GM23248 (cell line): ENCODE results near the gene TUBGCP6. TPM values are rescaled to one million over a fixed set of nuclear protein-coding genes. Genes with fewer than 3 reads are reported as not detected.
A peak's percentile ranks its signal among the peaks of the same experiment; 100 is the strongest.

Experiments used
- DNase-seq: peaks from one replicate; pipeline ENCODE4 v3.0.0-alpha.2; 2015
- H2AFZ ChIP-seq: fragments of 200-600 bp; sonication (generic); 2 replicates; pipeline ENCODE4 v1.6.1; 2016; ENCODE audit warnings: antibody characterized with exemption
- H3F3A ChIP-seq: fragments of 200-600 bp; sonication (generic); 2 replicates; pipeline ENCODE4 v1.6.1; 2016; ENCODE audit warnings: mild to moderate bottlenecking, antibody characterized with exemption, mixed run types; ENCODE audit not compliant: insufficient read depth
- H3K27ac ChIP-seq: fragments of 200-600 bp; sonication (generic); 2 replicates; pipeline ENCODE4 v1.5.1; 2016; ENCODE audit warnings: mild to moderate bottlenecking
- H3K27me3 ChIP-seq: fragments of 200-600 bp; sonication (generic); replicated peaks from 2 replicates; pipeline ENCODE4 v1.6.1; 2016; ENCODE audit warnings: mild to moderate bottlenecking; ENCODE audit not compliant: insufficient read depth
- H3K36me3 ChIP-seq: fragments of 200-600 bp; sonication (generic); 2 replicates; pipeline ENCODE4 v1.6.1; 2016; ENCODE audit warnings: low read depth, mild to moderate bottlenecking
- H3K4me1 ChIP-seq: fragments of 200-600 bp; sonication (generic); 2 replicates; pipeline ENCODE4 v1.6.1; 2016; ENCODE audit warnings: mild to moderate bottlenecking; ENCODE audit not compliant: insufficient read depth
- H3K4me2 ChIP-seq: fragments of 200-600 bp; sonication (generic); one replicate; pipeline ENCODE4 v1.6.1; 2016; ENCODE audit warnings: mild to moderate bottlenecking; ENCODE audit not compliant: unreplicated experiment
- H3K4me3 ChIP-seq: fragments of 200-600 bp; sonication (generic); 2 replicates; pipeline ENCODE4 v1.5.1; 2016; ENCODE audit warnings: mild to moderate bottlenecking
- H3K79me2 ChIP-seq: fragments of 200-600 bp; sonication (generic); 2 replicates; pipeline ENCODE4 v1.6.1; 2016; ENCODE audit warnings: mild to moderate bottlenecking; ENCODE audit not compliant: insufficient read depth
- H3K9ac ChIP-seq: fragments of 200-600 bp; sonication (generic); 2 replicates; pipeline ENCODE4 v1.6.1; 2016; ENCODE audit warnings: mild to moderate bottlenecking
- H3K9me2 ChIP-seq: fragments of 200-600 bp; sonication (generic); 2 replicates; pipeline ENCODE4 v1.6.1; 2016; ENCODE audit warnings: mixed run types, mild to moderate bottlenecking, moderate library complexity; ENCODE audit not compliant: insufficient read depth
- H3K9me3 ChIP-seq: fragments of 200-600 bp; sonication (generic); one replicate; pipeline ENCODE4 v1.6.1; 2017; ENCODE audit warnings: low read depth
- H4K20me1 ChIP-seq: fragments of 200-600 bp; sonication (generic); 2 replicates; pipeline ENCODE4 v1.6.0; 2016; ENCODE audit not compliant: insufficient read depth
- EZH2 ChIP-seq: fragments of 200-600 bp; sonication (generic); IDR thresholded peaks from 2 replicates; pipeline ENCODE4 v1.6.1; 2018; ENCODE audit warnings: antibody characterized with exemption, mild to moderate bottlenecking; ENCODE audit not compliant: insufficient read depth, poor library complexity, severe bottlenecking
- EZH2phosphoT487 ChIP-seq: fragments of 200-600 bp; sonication (generic); IDR thresholded peaks from 2 replicates; pipeline ENCODE4 v1.6.1; 2018; ENCODE audit warnings: antibody characterized with exemption, moderate library complexity, mild to moderate bottlenecking, low read depth; ENCODE audit not compliant: insufficient read depth
- WGBS, 2 experiments: methylation state at CpG; one replicate each; pipeline ENCODE4 v1.1.6; 2015 to 2017; ENCODE audit warnings: low lambda C conversion rate in 2 of 2, low coverage in 1 of 2; ENCODE audit errors: missing lambda C conversion rate in 2 of 2; 5-methylcytosine and 5-hydroxymethylcytosine counted together
- in situ Hi-C: fragments of 300-500 bp; cut with MboI; formaldehyde crosslinking; loops from 2 replicates; pipeline ENCODE4 v1.15.0; 2020
- polyA plus RNA-seq: library from polyadenylated mRNA; unstranded; fragments of >200 nt; fragmentation: Nextera tagmentation; extraction: Ambion mirVana; gene quantifications from 2 replicates; pipeline ENCODE4 v1.2.1, GENCODE V29; 2016
- total RNA-seq: library from RNA; depleted of rRNA; stranded (reverse); fragments of >200 nt; shearing (Covaris generic); gene quantifications from 2 replicates; pipeline ENCODE4 v1.2.3, GENCODE V29; 2014

The TUBGCP6 gene
- total and polyA plus RNA-seq, 2 experiments from 2014 or later = 16.6 to 32.0 TPM

DNA sequence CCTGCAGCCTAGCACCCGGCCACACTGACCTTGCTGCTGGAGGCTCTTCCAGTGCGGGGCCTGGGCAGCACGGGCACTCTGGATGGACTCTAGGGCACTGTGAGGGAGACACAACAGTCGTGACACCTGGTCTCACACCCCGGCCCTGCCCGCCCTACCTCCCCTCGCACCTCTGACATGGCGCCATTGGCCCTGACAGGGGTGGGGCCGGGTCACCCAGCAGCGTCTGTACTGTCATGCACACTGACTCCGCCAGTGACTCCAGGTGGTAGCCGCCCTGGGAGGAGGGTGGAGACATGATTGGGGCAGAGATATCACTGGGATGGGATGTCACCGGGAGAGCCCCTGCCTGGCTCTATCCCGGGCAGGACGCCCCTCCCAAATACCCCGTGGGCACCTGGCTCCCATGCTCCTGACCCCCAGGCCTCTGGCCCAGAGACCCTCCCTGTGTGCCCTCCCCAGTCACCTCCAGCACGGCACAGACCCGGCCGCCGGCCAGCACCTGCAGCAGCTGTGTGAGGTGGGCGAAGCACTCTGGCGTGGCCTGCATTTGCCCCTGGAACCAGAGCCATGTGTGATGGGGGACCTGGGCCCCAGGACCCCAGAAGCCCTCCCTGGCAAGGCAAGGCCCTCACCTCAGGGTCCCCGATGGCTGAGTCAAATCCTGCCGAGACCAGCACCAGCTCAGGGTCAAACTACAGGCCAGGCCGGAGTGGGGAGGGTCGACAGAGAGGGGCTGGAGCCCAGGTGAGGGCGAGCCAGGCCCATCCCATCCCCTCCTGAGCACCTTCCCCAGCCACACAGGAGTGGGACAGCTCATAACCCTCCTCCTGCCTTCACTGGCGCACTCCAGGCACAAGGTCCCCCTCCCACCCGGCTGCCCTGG lies 3.6 kb upstream of the TUBGCP6 start:
- Histone ChIP-seq H3K4me3 (no peak overlapping the region), H3K9ac (no peak overlapping the region), H3K9me2 (no peaks in the 10 kb centered on the region), H4K20me1 (no peaks in the 10 kb centered on the region), H2AFZ (no peak overlapping the region), H3K4me1 (peaks cover 7% of the 10 kb centered on the region; the same call in 1 of the 2 replicates), H3K27ac (no peak overlapping the region), H3K79me2 (peaks cover 51% of the 10 kb centered on the region), H3F3A (no peaks in the 10 kb centered on the region), H3K9me3 (no peaks in the 10 kb centered on the region), H3K4me2 (no peak overlapping the region), H3K27me3 (no peaks in the 10 kb centered on the region), H3K36me3 (no peaks in the 10 kb centered on the region)
- in situ Hi-C loops = no loop called here
- DNase-seq = no peak
- TF ChIP-seq EZH2 (no peak), EZH2phosphoT487 (no peak)
- 87 to 89% methylated on average over 22 to 28 of the region's 29 CpGs for WGBS, 2 experiments

DNA sequence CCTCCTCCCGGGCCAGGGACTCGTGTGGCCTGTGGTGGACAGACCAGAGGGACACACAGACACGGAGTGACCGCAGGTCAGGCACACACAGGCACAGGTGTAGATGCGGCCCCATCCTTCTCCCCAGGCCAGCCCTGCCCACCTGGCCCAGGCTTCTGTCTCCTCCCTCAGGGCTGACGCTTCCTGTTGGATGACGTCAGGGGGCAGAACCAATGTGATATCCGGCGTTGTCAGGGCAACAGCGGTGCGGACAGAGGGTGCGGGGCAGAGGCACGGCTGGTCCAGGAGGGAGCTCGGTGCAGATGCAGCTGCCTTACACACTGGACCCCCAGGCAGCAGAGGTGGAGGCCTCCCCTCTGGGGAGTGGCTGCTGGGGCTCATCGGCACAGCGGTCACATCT lies 2.9 kb upstream of the TUBGCP6 start:
- no peaks in the 10 kb centered on the region for H3K36me3 ChIP-seq
- H3K27ac ChIP-seq = no peak overlapping the region
- in situ Hi-C loops = no loop called here
- no peaks in the 10 kb centered on the region for H3F3A ChIP-seq
- DNase-seq = peak; percentile 48
- H3K4me1 ChIP-seq = peaks cover 7% of the 10 kb centered on the region; the same call in 1 of the 2 replicates
- H2AFZ ChIP-seq = no peak overlapping the region
- H3K4me2 ChIP-seq = no peak overlapping the region
- no peak overlapping the region for H3K4me3 ChIP-seq
- no peaks in the 10 kb centered on the region for H4K20me1 ChIP-seq
- peaks cover 58% of the 10 kb centered on the region for H3K79me2 ChIP-seq
- no peak overlapping the region for H3K9ac ChIP-seq
- H3K9me3 ChIP-seq = no peaks in the 10 kb centered on the region
- H3K9me2 ChIP-seq = no peaks in the 10 kb centered on the region
- WGBS, 2 experiments = 71 to 76% methylated on average over 16 of the region's 16 CpGs
- TF ChIP-seq EZH2 (no peak), EZH2phosphoT487 (no peak)
- H3K27me3 ChIP-seq = no peaks in the 10 kb centered on the region

DNA sequence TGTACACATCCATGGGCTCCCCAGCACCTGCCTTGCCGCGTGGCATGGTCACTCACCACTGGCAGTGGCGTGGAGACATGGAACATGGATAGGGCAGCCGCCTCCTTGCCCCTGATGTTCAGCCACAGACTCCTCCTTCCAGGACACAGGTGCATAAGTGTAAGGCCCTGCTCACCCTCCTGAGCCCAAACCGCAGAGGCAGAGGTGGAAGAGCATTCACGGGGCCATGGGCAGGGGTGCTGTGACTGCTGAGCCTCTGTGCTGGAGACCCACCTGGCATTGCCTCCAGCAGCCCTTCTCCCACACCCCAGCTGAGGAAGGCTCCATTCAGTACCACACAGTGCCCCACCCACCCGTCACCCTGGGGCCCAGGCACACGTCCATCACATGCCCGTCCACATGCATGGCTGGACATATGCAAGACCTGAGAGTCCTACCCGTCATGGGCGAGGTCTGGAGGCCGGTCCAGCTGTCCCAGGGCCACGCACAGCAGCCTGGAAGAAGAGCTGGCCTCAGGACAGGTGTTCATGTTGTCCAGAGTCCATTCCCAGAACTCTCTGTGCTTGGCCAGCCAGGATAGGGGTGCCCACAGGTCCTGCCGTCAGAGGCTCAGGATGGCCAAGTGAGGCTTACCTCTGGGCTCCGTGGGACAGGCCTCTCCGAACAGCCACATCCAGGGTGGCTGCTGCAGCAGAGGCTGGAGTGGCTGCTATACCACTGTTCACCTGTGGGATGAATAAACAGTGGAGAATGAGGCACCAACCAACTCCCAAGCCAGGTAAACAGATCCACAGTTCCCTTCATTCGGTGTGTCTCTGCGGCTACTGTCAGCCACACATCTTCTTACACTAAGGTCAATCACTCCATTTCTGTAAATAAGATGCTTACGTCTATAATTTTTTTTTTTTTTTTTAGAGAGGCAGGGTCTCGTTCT lies 1.7 kb upstream of the TUBGCP6 start:
- H2AFZ ChIP-seq = no peak overlapping the region
- no peak for DNase-seq
- H3K4me1 ChIP-seq = peaks cover 15% of the 10 kb centered on the region
- TF ChIP-seq EZH2phosphoT487 (no peak), EZH2 (no peak)
- H3F3A ChIP-seq = no peaks in the 10 kb centered on the region
- H3K9me3 ChIP-seq = no peaks in the 10 kb centered on the region
- H3K27ac ChIP-seq = no peak overlapping the region
- no peaks in the 10 kb centered on the region for H3K36me3 ChIP-seq
- H3K27me3 ChIP-seq = no peaks in the 10 kb centered on the region
- no peaks in the 10 kb centered on the region for H4K20me1 ChIP-seq
- peaks cover 70% of the 10 kb centered on the region for H3K79me2 ChIP-seq
- no peak overlapping the region for H3K4me2 ChIP-seq
- H3K4me3 ChIP-seq = no peak overlapping the region
- H3K9me2 ChIP-seq = no peaks in the 10 kb centered on the region
- in situ Hi-C loops = no loop called here
- 82 to 85% methylated on average over 17 to 20 of the region's 20 CpGs for WGBS, 2 experiments
- H3K9ac ChIP-seq = no peak overlapping the region
